Endothelial cell of umbilical vein (primary cell): ENCODE measurements around the gene RPP25L. TPM values are rescaled to one million over a fixed set of nuclear protein-coding genes. Genes with fewer than 3 reads are reported as not detected.

Experiments used
- BruUV-seq: library from RNA; stranded (reverse); fragments of 400-500 nt; replicated peaks from 2 replicates; lab custom pipeline; 2021; lab: Mats Ljungman, UMichigan
- CTCF ChIA-PET: fragments of 300-600, 350-600 bp; sonication (Branson Sonifier 250); formaldehyde crosslinking; loops from one replicate; lab custom pipeline; 2021; ENCODE audit warnings: antibody characterized with exemption, inconsistent platforms; lab: Charles Lee
- POLR2A ChIA-PET: fragments of 300-600, 350-600 bp; sonication (Branson Sonifier 250); formaldehyde crosslinking; loops from one replicate; lab custom pipeline; 2021; ENCODE audit warnings: antibody characterized with exemption, inconsistent platforms; lab: Charles Lee
- DNase-seq: peaks from one replicate; pipeline ENCODE4 v3.0.0-alpha.2; 2011; ENCODE audit warnings: low read depth, low spot score
- FAIRE-seq: peaks from 2 replicates; lab custom pipeline; 2011; peaks lifted over from hg19 to GRCh38; lab: Jason Lieb, UNC
- H2AFZ ChIP-seq: 2 replicates; pipeline ENCODE4 v1.6.0; 2012; ENCODE audit warnings: low read depth, low read length, control low read depth, inconsistent platforms
- H3K27ac ChIP-seq: 2 replicates; pipeline ENCODE4 v1.5.1; 2011; ENCODE audit warnings: low read depth, mild to moderate bottlenecking, control low read depth, low read length, moderate library complexity; ENCODE audit not compliant: insufficient read depth
- H3K27me3 ChIP-seq, 2 experiments: 2 replicates each; pipeline versions ENCODE4 v1.6.0 to v1.6.1; 2011; ENCODE audit warnings: low read length in 2 of 2, mixed read lengths in 1 of 2; ENCODE audit not compliant: control insufficient read depth in 2 of 2, insufficient read depth in 2 of 2
- H3K36me3 ChIP-seq, 2 experiments: 2 replicates in 1 of 2; 3 replicates in 1 of 2; pipeline ENCODE4 v1.5.1; 2011; ENCODE audit warnings: low read length in 2 of 2, mild to moderate bottlenecking in 1 of 2, moderate library complexity in 1 of 2; ENCODE audit not compliant: control insufficient read depth in 2 of 2, insufficient read depth in 2 of 2; ENCODE audit errors: extremely low read depth in 1 of 2
- H3K4me1 ChIP-seq: 3 replicates; pipeline ENCODE4 v1.5.1; 2011; ENCODE audit warnings: mild to moderate bottlenecking, low read length; ENCODE audit not compliant: control insufficient read depth, insufficient read depth; ENCODE audit errors: extremely low read depth
- H3K4me2 ChIP-seq: 2 replicates; pipeline ENCODE4 v1.6.1; 2011; ENCODE audit warnings: low read length, control low read depth, mixed read lengths; ENCODE audit not compliant: insufficient read depth
- H3K4me3 ChIP-seq, 3 experiments: fragments of 200-600 bp in 1 of 3; sonication (generic), shearing (Covaris generic) in 1 of 3; replicated peaks in 1 of 3; 2 replicates each; pipeline ENCODE4 v1.5.1; 2011 to 2016; ENCODE audit warnings: control low read depth in 3 of 3, low read length in 3 of 3, mild to moderate bottlenecking in 2 of 3, inconsistent platforms in 1 of 3, low read depth in 1 of 3, moderate library complexity in 1 of 3; ENCODE audit not compliant: insufficient read depth in 1 of 3
- H3K79me2 ChIP-seq: 2 replicates; pipeline ENCODE4 v1.6.0; 2012; ENCODE audit warnings: low read length, inconsistent platforms; ENCODE audit not compliant: control insufficient read depth, insufficient read depth
- H3K9ac ChIP-seq: replicated peaks from 2 replicates; pipeline ENCODE3; 2011; ENCODE audit warnings: low read length, control low read depth; ENCODE audit not compliant: insufficient read depth; ENCODE audit errors: extremely low read depth
- H3K9me1 ChIP-seq: replicated peaks from 3 replicates; pipeline ENCODE4 v1.6.0; 2011; ENCODE audit warnings: mild to moderate bottlenecking, low read length; ENCODE audit not compliant: control insufficient read depth, insufficient read depth; ENCODE audit errors: extremely low read depth
- H3K9me3 ChIP-seq: replicated peaks from 2 replicates; pipeline ENCODE4 v1.5.1; 2012; ENCODE audit warnings: low read length, inconsistent platforms; ENCODE audit not compliant: control insufficient read depth, insufficient read depth
- H4K20me1 ChIP-seq: replicated peaks from 2 replicates; pipeline ENCODE3; 2011; ENCODE audit warnings: mild to moderate bottlenecking, low read length; ENCODE audit not compliant: control insufficient read depth, insufficient read depth; ENCODE audit errors: extremely low read depth
- CTCF ChIP-seq, 2 donors: IDR thresholded peaks; 1 replicate in 1 of 2; 2 replicates in 1 of 2; pipeline ENCODE4 v1.5.1; 2011; ENCODE audit warnings: low read length in 2 of 2, mild to moderate bottlenecking in 2 of 2, moderate library complexity in 2 of 2, control low read depth in 1 of 2, inconsistent platforms in 1 of 2, low read depth in 1 of 2; ENCODE audit not compliant: insufficient read depth in 1 of 2; ENCODE audit errors: extremely low read depth in 1 of 2
- FOS ChIP-seq: IDR thresholded peaks from 2 replicates; pipeline ENCODE4 v1.6.1; 2011; ENCODE audit warnings: mild to moderate bottlenecking, low read length, moderate library complexity, borderline replicate concordance; ENCODE audit not compliant: insufficient read depth
- MAX ChIP-seq: IDR thresholded peaks from 2 replicates; pipeline ENCODE4 v1.6.1; 2011; ENCODE audit not compliant: insufficient read depth, insufficient read length
- MYC ChIP-seq: IDR thresholded peaks from one replicate; pipeline ENCODE4 v1.6.1; 2011; ENCODE audit warnings: mild to moderate bottlenecking, low read depth, low read length
- POLR2A ChIP-seq: IDR thresholded peaks from 2 replicates; pipeline ENCODE4 v1.6.1; 2012; ENCODE audit warnings: low read depth, mild to moderate bottlenecking, control low read depth, low read length
- POLR2AphosphoS5 ChIP-seq: IDR thresholded peaks from 2 replicates; pipeline ENCODE4 v1.6.1; 2012; ENCODE audit warnings: low read depth, mild to moderate bottlenecking, control low read depth, low read length, moderate library complexity; ENCODE audit not compliant: insufficient read depth
- dilution Hi-C: fragments of 300-500 bp; cut with MboI; formaldehyde crosslinking; loops from one replicate; pipeline ENCODE4 v1.15.0; 2019; ENCODE audit warnings: low sequenced_read_pairs; ENCODE audit not compliant: extremely low pct_ligation_motif_present
- intact Hi-C: fragments of 100-400 bp; cut with micrococcal nuclease; formaldehyde crosslinking; loops from one replicate; pipeline ENCODE4 v1.10.0; 2022
- polyA plus RNA-seq, 4 experiments: library from polyadenylated mRNA; depleted of rRNA in 3 of 4; stranded (reverse) in 3 of 4; unstranded in 1 of 4; fragments of >200 nt; gene quantifications; 2 replicates each; pipeline versions ENCODE4 v1.2.1 to v1.2.3, GENCODE V29; 2011 to 2012; ENCODE audit warnings: missing spikeins in 1 of 4
- total RNA-seq: library from RNA; stranded (reverse); gene quantifications from 2 replicates; pipeline ENCODE4 v1.2.3, GENCODE V29; 2021

RPP25L gene
- total and polyA plus RNA-seq, 2 donors (not counting 3 experiments of a cell fraction or from before 2014, with no cell fraction given): 15.7 to 41.0 TPM

- DNase-seq: no peak
- Histone ChIP-seq H3K4me3 (no peak overlapping the region), H3K4me1 (peaks cover 13% of the 10 kb centered on the region), H3K4me2 (no peak overlapping the region), H4K20me1 (no peaks in the 10 kb centered on the region), H3K9me3 (no peaks in the 10 kb centered on the region), H3K27me3 (peaks cover 0 to 3% of the 10 kb centered on the region in 2 experiments), H3K36me3 (peaks cover 0 to 2% of the 10 kb centered on the region in 2 experiments), H3K9ac (no peak overlapping the region), H3K79me2 (peaks cover 2% of the 10 kb centered on the region), H3K27ac (no peak overlapping the region), H3K9me1 (no peaks in the 10 kb centered on the region), H2AFZ (no peak overlapping the region)
- no TSS peak for BruUV-seq
- ChIA-PET POLR2A (no interaction called here), CTCF (interaction anchor here (1.2 to 2.0 kb wide), 2 partner anchors 10 to 23 kb away, joined by 3 to 8 read pairs; partner anchors contain the start of gene DCTN3)
- TF ChIP-seq MAX: no peak
- no peak for TF ChIP-seq POLR2AphosphoS5
- dilution Hi-C loops (no loop called here), intact Hi-C loops (loop anchor here (5.0 kb wide), 1 partner anchor 153 kb away; the partner anchor contains the start of genes DNAI1 and FAM219A)
- FAIRE-seq: no peak
These were observed 1.3 kb downstream of the RPP25L start for GRCh38 chr9:34610434-34611206.

GRCh38 chr9:34607331-34607730, 4.6 kb downstream of the RPP25L start:
- H2AFZ ChIP-seq: no peak overlapping the region
- H3K79me2 ChIP-seq: peaks cover 2% of the 10 kb centered on the region
- H3K27me3 ChIP-seq: peaks cover 0 to 10% of the 10 kb centered on the region in 2 experiments
- FAIRE-seq (no peak), DNase-seq (no peak)
- no peaks in the 10 kb centered on the region for H4K20me1 ChIP-seq
- CTCF ChIA-PET: interaction anchor here (5.4 to 5.8 kb wide), 4 partner anchors 14 to 204 kb away, joined by 40 to 104 read pairs (median 80); no protein-coding TSS in a partner anchor
- POLR2A ChIA-PET: no interaction called here
- intact Hi-C loops (no loop called here), dilution Hi-C loops (no loop called here)
- no TSS peak for BruUV-seq
- H3K36me3 ChIP-seq: no peaks in the 10 kb centered on the region
- peaks cover 9% of the 10 kb centered on the region for H3K4me1 ChIP-seq
- TF ChIP-seq MAX: no peak
- TF ChIP-seq POLR2A: no peak
- no peak for TF ChIP-seq FOS
- no peak for TF ChIP-seq MYC
- TF ChIP-seq CTCF (IDR thresholded peaks at IDR 0.05; ENCODE audit: extremely low read depth in 1 of 2, insufficient read depth in 1 of 2, low read depth in 1 of 2, low read length in 2 of 2): no peak
- no peaks in the 10 kb centered on the region for H3K9me1 ChIP-seq
- H3K4me2 ChIP-seq: no peak overlapping the region
- H3K9me3 ChIP-seq: no peaks in the 10 kb centered on the region
- H3K9ac ChIP-seq: no peak overlapping the region
- H3K27ac ChIP-seq: no peak overlapping the region
- no peak overlapping the region for H3K4me3 ChIP-seq
